PC-3 (cell line): ENCODE data around the gene CLSTN1.

Experiments used
- CTCF ChIP-seq: fragments of 300-600 bp; sonication (generic); conservative IDR thresholded peaks from 2 replicates; pipeline ENCODE4 v1.5.1; 2017; ENCODE audit warnings: antibody characterized with exemption, low read depth, mild to moderate bottlenecking, low read length
- EZH2phosphoT487 ChIP-seq: fragments of 300-600 bp; sonication (generic); IDR thresholded peaks from 2 replicates; pipeline ENCODE4 v1.6.1; 2018; ENCODE audit warnings: mild to moderate bottlenecking, antibody characterized with exemption, low read length, borderline replicate concordance

DNA sequence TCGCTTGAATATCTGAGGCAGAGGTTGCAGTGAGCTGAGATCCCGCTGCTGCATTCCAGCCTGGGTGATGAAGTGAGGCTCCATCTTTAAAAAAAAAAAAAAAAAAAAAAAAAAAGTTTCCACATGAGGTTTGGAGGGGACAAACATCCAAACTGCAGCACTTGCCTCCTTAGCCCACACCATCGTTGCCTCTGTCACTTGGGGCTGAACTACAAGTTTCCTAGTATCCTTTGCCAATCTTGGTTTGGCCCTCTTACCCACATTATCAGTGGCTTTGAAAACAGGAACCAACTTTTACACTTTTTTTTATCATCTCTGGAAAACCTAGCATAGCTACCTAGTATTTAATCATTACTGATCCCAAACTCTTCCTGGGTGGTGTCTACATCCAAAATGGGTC is 59.2 kb downstream of the CLSTN1 start:
- TF ChIP-seq EZH2phosphoT487: no peak
- no peak for TF ChIP-seq CTCF
